A549 (cell line): ENCODE results near the gene SH3BP2.

Experiments used
- HDAC2 ChIP-seq: fragments of 200-600 bp; sonication (generic); IDR thresholded peaks from 2 replicates; pipeline ENCODE4 v1.6.1; 2016
- HOXA7 ChIP-seq: fragments of 250-450 bp; sonication (Bioruptor Pico); IDR thresholded peaks from 2 replicates; pipeline ENCODE4 v1.5.0; 2020; ENCODE audit warnings: mild to moderate bottlenecking, moderate library complexity
- POLR2A ChIP-seq: IDR thresholded peaks from 2 replicates; pipeline ENCODE4 v1.6.1; 2012; ENCODE audit warnings: mild to moderate bottlenecking, low read length
- POLR2AphosphoS2 ChIP-seq: conservative IDR thresholded peaks from 2 replicates; pipeline ENCODE4 v1.6.1; 2012; ENCODE audit warnings: low read length, improper control_type of control experiment, inconsistent platforms
- TF ChIP-seq, protein P1 (sequence below): fragments of >200 bp; sonication (Bioruptor Twin); formaldehyde crosslinking; IDR thresholded peaks from 3 replicates; pipeline ENCODE4 v1.5.1; 2016
- TF ChIP-seq, protein P2 (sequence below): fragments of 450-650 bp; IDR thresholded peaks from 2 replicates; pipeline ENCODE4 v1.6.1; 2014; ENCODE audit warnings: antibody characterized with exemption

DNA sequence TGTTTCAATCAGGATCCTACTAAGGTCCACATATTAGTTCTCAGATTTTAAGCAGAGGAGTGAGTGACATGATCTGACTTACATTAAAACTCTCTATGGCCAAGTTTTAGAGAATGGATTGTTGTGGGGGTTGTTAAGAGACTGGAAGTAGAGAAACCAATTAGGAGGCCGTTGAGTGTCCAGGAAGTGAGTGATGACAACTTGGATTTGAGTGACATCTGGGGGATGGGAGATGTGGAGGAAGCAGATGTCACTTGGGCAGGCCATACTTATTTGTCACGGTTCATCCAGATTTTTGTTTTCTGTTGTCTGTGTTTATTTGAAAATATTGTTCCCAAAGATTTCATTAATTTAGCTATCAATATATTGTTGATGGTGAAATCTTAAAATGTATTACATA is 79.0 kb downstream of the SH3BP2 start:
- TF ChIP-seq, protein P1, sequence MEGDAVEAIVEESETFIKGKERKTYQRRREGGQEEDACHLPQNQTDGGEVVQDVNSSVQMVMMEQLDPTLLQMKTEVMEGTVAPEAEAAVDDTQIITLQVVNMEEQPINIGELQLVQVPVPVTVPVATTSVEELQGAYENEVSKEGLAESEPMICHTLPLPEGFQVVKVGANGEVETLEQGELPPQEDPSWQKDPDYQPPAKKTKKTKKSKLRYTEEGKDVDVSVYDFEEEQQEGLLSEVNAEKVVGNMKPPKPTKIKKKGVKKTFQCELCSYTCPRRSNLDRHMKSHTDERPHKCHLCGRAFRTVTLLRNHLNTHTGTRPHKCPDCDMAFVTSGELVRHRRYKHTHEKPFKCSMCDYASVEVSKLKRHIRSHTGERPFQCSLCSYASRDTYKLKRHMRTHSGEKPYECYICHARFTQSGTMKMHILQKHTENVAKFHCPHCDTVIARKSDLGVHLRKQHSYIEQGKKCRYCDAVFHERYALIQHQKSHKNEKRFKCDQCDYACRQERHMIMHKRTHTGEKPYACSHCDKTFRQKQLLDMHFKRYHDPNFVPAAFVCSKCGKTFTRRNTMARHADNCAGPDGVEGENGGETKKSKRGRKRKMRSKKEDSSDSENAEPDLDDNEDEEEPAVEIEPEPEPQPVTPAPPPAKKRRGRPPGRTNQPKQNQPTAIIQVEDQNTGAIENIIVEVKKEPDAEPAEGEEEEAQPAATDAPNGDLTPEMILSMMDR: no peak
- TF ChIP-seq, protein P2, sequence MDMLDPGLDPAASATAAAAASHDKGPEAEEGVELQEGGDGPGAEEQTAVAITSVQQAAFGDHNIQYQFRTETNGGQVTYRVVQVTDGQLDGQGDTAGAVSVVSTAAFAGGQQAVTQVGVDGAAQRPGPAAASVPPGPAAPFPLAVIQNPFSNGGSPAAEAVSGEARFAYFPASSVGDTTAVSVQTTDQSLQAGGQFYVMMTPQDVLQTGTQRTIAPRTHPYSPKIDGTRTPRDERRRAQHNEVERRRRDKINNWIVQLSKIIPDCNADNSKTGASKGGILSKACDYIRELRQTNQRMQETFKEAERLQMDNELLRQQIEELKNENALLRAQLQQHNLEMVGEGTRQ: no peak
- TF ChIP-seq POLR2A (no peak), HDAC2 (no peak), POLR2AphosphoS2 (no peak), HOXA7 (CRISPR knock-in tag) (no peak)
